HS-5 (cell line): ENCODE measurements around the gene ARHGAP44.
A peak's percentile ranks its signal among the peaks of the same experiment; 100 is the strongest.

ENCODE experiments used
- DNase-seq: peaks from one replicate; pipeline ENCODE4 v3.0.0-alpha.2; 2012; ENCODE audit warnings: low read depth

The ARHGAP44 gene, protein sequence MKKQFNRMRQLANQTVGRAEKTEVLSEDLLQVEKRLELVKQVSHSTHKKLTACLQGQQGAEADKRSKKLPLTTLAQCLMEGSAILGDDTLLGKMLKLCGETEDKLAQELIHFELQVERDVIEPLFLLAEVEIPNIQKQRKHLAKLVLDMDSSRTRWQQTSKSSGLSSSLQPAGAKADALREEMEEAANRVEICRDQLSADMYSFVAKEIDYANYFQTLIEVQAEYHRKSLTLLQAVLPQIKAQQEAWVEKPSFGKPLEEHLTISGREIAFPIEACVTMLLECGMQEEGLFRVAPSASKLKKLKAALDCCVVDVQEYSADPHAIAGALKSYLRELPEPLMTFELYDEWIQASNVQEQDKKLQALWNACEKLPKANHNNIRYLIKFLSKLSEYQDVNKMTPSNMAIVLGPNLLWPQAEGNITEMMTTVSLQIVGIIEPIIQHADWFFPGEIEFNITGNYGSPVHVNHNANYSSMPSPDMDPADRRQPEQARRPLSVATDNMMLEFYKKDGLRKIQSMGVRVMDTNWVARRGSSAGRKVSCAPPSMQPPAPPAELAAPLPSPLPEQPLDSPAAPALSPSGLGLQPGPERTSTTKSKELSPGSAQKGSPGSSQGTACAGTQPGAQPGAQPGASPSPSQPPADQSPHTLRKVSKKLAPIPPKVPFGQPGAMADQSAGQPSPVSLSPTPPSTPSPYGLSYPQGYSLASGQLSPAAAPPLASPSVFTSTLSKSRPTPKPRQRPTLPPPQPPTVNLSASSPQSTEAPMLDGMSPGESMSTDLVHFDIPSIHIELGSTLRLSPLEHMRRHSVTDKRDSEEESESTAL

DNA sequence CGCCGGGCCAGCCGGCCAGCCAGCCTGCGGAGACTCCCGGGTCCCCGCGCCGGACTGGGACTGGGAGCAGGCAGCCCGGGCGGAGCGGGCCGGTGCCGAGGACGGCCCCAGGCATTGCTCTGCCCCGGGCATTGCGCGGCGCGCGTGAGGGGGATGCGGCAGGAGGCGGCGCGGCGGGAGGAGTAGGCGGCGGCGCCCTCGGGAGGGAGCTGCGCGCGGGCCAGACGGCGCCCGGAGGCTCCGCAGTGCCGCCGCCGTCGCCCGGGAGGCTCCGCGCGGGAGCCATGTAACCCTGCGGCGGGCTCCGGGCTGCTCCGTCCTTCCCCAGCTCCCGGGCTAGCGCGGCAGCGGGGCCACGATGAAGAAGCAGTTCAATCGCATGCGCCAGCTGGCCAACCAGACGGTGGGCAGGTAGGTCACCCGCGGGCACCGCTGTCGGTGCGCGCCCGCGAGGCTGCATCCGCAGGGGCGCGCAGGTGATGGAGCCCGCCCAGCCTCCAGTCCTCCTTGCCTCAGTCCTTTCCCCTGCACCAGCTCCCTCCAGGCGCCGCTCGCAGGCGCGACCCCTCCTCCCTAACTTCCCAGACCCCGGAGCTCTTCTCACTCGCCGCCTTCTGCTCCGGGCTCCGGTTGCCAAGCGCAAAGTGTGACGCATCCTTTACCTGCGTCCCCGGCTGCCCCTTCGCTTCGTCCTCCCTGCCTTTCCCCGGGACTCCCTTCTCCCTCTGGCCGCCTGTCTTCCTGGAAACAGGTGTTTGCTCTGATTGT is at the start of gene ARHGAP44:
TSS of gene ARHGAP44 (plus strand) at position 18 of the 768 bp plus-strand sequence. CDS start at position 359, 341 bp downstream.
- peak; percentile 1 for DNase-seq

DNA sequence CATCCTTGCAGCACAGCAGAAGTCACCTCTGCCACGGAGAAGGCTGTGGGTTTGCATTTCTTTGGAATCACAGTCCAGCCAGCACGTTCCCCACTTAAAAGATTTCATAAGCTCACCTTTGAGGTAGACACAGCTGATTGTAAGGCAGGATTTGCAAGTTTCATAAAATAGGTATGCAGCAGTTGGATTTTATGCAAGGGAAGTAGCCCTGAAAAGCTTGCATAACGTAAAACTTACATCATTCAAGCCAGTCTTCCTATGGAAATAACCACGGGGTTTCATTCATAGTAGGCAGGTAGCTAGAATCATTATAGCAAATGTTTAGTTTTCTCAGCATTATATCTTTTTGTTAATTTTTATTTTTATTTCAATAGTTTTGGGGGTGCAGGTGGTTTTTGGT is 49.8 kb upstream of the ARHGAP44 start:
- DNase-seq = no peak

DNA sequence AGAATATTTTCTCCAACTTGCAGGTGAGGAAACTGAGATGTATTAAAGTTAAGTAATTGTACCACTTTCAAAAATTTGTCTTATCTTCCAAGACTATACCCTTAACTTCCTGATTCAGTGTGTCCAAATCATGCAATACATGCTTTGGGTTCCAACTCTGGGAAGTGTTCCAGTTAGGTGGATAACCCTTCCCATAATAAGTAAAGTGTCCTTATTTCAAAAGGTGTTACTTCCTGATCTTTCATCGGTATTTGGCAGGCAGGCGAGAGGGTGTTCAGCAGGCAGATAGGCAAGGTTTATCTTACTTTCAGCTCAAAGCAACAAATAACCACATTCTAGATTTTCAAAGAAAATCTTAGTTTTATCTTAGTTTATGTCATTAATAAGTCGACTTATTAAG is 46.3 kb upstream of the ARHGAP44 start:
- no peak for DNase-seq

DNA sequence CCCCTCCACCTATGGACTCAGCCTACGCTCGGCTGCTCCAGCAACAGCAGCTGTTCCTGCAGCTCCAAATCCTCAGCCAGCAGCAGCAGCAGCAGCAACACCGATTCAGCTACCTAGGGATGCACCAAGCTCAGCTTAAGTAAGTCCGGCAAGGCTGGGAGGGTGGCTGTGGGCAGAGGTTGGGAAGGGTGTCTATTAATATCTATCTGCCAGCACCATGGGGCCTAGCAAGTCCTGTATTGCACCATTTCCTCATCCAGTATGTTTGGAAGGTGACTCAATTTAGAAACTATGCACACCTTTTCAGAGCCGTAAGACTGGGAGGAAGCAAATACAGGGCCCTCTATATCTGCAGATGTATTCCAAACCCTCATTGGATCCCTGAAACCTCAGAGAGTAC is 45.0 kb upstream of the ARHGAP44 start:
- DNase-seq = no peak

DNA sequence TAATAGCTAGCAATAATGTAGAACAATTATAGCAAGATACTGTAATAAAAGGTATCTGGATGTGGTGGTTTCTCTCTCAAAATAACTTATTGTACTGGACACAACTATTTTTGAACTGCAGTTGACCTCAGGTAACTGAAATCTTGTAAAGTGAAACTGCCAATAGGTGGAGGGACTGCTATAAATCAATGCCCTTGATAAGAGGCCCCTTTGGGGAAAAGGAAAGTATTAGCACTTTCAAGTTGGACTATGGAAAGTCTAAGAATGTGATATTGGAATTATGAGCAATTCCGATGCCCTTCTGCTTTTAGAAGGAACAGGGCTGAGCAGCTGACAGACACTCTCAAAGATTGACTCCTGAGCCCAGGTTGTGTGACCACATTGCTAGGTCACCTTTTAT is 44.5 kb upstream of the ARHGAP44 start:
- no peak for DNase-seq

DNA sequence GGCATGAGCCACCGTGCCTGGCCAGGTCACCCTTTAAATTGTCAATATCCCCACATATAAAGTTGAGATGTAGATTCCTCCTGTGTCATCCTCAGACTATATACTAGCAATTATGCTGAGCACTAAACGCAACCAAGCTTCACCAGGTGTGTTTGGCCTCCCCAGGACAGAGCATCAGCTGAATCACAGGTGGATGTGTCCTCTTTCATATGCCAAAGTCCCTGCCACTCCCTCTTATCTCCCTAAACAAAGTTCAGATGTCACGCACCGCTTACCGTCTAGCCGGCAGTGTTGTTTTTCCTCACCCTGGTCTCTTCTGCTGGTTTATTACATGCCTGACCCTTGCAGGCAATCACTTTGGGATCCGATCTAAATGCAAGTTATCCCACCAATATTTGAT is 43.8 kb upstream of the ARHGAP44 start:
- DNase-seq = no peak

DNA sequence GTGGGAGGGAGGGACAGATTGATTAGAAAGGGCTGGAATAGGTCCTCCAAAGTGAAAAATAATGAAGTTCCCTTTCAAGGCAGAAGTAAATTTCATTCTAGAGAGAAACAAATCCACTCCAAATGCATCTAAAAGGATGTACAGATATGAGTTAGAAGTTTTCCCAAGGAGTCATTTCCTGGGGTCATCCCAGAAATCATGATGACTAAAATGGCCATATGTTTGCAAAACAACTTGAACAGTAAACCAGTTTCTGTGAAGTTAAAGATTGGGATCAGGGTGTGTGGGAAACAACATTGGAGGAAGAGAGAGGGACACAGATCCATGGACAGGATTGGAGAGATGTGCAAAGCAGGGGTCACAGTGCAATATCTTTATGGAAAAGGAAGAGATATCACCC is 32.5 kb upstream of the ARHGAP44 start:
- DNase-seq = peak; percentile 63

DNA sequence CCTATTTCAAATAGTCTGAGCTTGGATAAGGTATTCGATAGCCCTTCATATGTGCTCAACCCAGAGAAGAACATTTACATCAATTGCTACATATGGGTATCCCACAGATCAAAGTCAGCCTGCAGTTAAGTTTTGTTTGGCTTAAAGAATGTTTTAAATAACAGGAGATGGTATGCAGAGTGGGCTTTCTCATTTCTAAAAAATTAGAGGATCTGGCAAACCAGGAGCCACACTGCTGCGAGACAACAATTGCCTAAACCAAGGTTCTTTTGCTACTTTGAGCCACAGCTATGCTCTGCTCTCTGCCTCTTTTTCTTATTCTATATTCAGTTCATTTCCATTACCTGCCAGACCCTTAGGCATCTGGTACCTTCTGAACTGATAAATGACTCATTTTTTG is 30.2 kb upstream of the ARHGAP44 start:
- no peak for DNase-seq

DNA sequence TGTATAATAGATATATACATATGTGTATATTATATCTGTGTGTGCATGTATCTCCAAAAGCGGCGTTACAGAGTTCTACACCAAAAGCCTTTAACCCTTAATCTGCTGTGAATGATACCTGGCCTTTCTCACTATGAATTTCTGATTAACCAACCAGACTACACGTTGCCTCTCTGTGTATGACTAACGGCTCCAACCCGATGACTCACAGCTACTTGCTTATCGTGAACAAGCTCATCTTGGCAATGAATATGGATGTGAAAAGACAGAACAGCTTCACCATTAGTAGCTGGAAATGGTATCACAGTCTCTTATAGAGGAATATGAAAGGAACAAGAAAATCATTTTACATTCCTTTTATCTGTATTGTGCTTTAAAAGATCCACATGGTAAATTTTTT is 23.8 kb upstream of the ARHGAP44 start:
- peak; percentile 66 for DNase-seq

DNA sequence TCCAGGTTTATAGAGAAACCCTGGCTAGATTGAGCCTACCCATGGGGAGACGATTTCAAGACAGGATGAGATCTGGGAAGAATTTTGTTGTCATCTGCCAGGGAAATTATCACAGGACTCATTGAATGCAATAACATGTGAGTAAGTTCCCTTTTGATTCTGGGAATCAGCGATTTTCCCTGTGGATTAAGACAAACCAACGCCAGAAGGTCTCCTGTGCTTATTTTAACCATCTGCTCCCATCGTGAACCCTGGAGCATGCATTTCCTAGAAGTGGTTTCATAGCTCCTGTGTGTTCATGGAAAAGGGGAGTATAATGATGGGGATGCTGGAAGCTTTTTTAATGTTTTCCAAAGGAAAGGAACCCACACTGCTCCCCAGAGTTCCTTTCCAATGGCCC is 21.0 kb upstream of the ARHGAP44 start:
- no peak for DNase-seq

DNA sequence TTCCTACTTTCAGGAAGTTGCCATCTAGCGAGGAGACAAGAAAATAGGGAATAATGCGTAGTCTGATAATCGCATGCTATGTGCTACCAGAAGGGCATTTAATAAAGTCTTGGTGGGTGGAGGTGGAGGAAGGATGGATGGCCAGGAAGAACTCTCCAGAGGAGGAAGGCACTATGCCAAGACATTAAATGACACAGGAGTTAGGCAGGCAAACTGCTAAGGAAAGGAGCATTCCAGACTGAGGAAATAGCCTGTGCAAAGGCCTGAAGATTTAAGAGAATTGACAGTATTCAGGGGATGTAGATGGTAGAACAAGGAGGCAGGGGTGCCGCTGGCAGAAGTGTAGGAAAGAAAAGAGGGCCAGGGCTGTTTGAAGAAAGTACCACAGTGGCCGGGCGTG is 19.3 kb upstream of the ARHGAP44 start:
- no peak for DNase-seq

DNA sequence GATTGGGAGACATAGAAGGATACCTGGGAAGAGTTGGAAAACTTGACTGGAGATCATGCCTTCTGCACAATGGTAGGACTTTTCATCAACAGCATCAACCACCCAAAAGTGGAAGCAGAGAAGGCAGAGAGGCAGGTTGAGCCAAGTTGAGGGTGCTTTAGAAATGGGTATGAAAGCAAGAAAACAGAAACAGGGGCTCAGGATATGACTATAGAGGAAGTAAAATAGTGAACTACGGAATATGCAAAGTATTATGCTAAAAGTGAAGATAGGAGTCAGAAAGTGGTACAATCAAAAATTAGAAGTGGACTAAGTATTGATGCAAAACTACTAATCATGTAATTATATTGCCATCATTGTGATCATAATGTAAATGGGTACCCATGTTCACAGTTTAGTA is 16.1 kb upstream of the ARHGAP44 start:
- no peak for DNase-seq

DNA sequence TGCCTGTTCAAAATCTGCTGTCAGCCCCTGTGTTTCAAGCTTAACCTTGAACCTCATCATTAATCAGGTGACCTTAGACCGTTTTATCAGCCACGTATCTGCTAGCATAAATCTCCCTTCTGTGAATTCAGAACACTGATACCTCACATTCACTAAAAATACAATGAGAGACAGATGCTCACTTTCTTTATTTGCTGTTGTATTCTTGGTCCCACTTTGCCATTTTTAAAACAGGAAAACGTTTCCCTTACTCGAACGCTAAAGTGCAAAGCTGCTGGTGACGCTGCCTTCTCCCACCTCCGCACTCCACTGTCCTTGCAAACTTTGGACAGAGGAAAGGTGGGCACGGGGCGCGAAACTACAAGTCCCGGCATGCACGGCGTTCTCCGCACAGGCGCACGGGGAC is 220 bp upstream of the ARHGAP44 start:
- peak; percentile 9 for DNase-seq

DNA sequence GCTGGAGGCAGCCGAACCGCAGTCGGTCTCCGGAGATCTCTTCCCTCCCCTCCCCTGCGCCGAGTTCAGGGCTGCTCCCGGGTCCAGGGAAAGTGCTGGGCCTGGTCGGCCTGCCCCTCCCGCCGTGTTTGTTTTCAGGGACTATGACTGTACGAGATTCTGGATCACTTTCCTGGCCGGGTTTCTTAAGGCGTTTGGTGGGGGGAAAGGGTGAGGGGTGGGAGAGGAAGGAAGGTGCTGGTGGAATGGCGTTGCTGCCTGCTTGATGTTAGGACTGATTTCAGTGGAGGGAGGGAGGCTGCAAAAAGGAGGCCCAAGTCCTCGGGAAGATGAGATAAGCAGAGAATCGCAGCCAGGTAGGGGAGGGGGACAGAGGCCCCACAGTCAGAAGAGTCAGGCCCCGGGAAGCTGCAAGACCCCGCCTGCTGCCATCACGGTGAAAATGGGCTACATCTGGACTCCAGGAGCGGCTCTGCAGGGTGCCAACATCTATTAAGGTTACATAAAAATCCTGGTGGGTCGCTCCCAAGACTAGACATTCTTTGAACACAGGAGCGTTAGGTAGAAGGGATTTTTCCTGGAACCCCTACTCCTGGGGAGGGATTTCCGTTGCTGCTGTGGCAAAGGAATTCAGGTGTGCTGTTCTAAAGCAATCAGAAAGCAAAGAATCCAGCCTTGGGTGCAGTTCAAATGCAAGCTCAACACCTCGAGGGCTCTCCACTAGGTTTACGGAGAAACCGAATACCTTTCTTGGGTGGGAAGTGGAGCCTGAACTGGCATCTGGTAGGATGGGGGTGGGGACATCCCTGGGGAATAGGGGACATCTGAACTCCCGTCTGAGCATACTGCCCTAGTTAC is 1.2 kb downstream of the ARHGAP44 start:
- DNase-seq = no peak

DNA sequence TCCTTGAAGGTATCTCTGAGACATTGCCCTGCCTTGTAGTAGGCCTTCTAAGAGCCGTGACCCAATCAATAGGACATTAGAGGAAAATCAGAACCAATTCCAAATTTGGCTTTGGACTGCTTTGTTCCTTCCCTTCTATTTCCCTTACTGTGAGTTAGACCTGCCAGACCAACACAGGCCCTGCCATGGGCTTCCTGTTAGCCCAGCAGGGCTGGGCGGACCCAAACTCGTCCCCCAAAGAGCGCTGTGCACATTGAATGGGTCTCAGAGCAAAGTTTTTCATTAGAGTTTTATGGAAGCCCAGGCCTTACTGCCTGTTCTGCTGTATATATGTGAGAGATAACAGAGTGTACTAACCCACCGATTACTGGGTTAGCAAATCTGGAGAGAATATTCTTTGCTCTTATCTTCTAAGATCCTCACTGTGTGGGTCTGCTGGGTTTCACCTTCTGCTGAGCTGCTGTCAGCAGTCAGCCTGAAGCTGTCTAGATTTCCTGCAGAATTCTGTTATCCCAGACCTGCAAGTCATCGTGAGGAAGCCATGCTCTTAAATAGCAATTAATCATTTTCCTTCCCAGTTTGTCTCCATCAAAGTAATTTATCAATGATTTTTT is 5.7 kb downstream of the ARHGAP44 start:
- DNase-seq = no peak

DNA sequence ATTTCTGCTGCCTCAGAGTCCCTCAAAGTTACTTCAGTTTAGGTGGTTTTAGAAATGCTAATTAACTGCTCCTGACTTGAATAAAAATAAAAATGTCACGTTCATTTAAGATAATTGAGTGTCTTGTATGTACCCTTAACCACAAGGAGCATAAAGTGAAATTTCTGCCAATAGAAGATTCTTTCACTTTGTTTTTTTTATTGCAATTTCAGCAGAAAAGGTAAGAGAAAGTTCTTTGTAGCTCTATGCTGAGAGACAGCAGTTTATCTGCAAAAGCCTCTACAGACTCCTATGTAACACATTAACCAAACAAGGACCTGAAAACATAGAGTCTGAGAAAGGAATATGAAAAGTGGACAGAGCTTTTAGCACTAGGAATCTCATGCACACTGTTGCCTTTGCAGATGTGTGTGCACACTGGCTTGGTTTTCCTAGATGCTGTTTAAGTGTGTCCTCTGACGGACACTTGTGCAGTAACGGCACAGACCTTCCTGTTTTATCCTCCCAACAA is 11.6 kb downstream of the ARHGAP44 start:
- no peak for DNase-seq

DNA sequence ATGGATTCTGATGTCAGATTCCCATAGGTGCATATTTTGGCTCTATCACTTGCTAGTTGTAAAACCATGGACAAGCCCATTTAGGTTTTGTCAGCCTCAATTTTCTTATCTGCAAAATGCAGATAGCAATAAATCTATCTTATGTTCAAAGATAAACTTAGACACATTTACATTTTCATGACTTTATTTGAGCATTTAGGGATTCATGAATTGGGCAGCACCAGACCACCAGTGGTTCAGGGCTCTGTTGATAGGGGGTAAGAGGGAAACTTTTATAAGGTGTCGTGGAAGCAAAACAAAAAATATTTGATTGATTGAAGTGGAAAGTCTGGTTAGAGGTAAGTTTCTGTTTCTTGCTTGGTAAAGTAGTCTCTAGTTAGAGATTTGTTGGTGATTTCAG is 17.3 kb downstream of the ARHGAP44 start:
- DNase-seq = no peak

DNA sequence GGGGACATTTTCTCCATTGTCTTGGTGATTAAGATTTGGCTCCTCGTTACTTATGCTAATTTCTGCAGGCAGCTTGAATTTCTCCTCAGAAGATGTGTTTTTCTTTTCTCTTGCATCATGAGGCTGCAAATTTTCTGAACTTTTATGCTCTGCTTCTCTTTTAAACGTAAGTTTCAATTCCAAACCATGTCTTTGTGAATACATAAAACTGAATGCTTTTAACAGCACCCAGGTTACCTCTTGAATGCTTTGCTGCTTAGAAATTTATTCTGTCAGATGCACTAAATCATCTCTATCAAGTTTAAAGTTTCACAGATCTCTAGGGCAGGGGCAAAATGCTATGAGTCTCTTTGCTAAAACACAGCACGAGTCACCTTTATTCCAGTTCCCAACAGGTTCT is 19.4 kb downstream of the ARHGAP44 start:
- no peak for DNase-seq

DNA sequence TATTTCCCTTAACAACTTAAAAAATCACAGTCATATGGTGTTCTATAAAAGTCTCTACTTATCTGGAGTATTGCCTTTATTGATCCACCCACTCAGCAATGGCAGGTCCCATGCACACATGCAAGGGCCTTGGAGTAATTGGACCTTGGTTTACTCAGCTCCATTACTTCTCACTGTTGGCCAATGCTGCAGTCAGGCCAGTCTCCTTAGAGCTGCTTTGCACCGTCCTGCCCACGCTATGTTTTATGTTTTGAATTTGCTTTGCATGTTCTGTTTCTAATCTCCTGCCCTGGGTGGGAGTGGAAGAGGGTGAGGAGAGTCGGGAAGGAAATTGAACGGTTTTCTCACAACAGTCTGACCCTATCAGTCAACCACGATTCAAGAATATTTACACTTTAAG is 23.6 kb downstream of the ARHGAP44 start:
- DNase-seq = no peak

DNA sequence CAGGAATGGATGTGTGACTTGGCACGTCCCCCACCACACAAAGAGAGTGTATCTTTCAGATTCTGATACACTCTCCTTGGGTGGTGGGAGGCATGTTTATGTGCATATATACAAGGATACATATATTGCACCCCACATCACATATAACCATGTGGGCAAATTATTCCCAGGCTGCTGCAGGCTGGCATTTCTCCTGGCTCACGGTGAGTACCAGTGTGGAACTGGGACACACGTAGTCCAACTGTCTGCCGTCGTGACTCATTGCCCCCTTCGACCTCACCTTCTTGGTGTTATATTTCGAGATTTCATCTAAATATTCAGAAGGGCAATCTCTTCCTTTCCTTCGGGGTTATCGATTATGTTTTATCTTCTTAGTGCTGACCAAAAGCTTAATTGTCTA is 24.4 kb downstream of the ARHGAP44 start:
- DNase-seq = no peak

DNA sequence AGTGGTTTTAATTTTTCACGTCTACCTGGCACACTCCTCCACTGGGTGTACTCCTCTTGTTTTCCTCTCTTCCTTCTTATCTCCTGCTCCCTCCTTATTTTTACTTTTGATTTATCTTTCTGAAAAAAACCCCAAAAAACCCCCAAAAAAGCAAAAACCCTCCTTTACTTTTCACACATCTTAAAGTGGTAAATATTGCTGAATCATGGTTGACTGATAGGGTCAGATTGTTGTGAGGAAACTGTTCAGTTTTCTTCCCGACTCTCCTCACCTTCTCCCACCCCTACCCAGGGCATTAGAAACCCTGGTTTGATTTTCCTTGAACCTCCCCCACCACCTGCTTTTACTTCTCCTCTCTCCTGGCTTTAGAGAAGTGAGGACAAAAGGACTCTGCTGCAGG is 25.4 kb downstream of the ARHGAP44 start:
- no peak for DNase-seq
